HFFc6 (cell line): ENCODE measurements around the gene ZNF14. TPM values are rescaled to one million over a fixed set of nuclear protein-coding genes. Genes with fewer than 3 reads are reported as not detected.

Experiments
- DNase-seq: peaks from one replicate; pipeline ENCODE4 v3.0.0-alpha.2; 2018
- H3K27ac Mint-ChIP-seq: 2 replicates; pipeline ENCODE4 v1.8.0; 2020; ENCODE audit warnings: mild to moderate bottlenecking, mixed read lengths
- H3K27me3 Mint-ChIP-seq: 2 replicates; pipeline ENCODE4 v1.8.0; 2021; ENCODE audit warnings: mild to moderate bottlenecking, moderate library complexity, mixed read lengths; ENCODE audit not compliant: insufficient read depth
- H3K36me3 Mint-ChIP-seq: 2 replicates; pipeline ENCODE4 v1.8.0; 2021; ENCODE audit warnings: low read depth, mixed read lengths
- H3K4me1 Mint-ChIP-seq: 2 replicates; pipeline ENCODE4 v1.8.0; 2020; ENCODE audit warnings: low read depth, mixed read lengths
- H3K4me3 Mint-ChIP-seq: 2 replicates; pipeline ENCODE4 v1.8.0; 2020; ENCODE audit warnings: mild to moderate bottlenecking, moderate library complexity, mixed read lengths
- H3K9me3 Mint-ChIP-seq: 2 replicates; pipeline ENCODE4 v1.8.0; 2020; ENCODE audit warnings: mild to moderate bottlenecking, mixed read lengths
- total RNA-seq, 6 experiments: library from RNA; stranded (reverse); fragmentation: NEBNext Ultra II Directional; extraction: Animal tissue kit (Norgen Biotek cat#: 25700); gene quantifications; 2 replicates in 1 of 6; 3 replicates in 5 of 6; pipeline ENCODE4 v1.2.3, GENCODE V29; 2021
- TF ChIP-seq, protein P1 (sequence below): fragments of 200-600 bp; sonication (generic); IDR thresholded peaks from 2 replicates; pipeline ENCODE4 v1.5.0; 2021; ENCODE audit warnings: antibody characterized with exemption, mild to moderate bottlenecking

The ZNF14 gene
- total RNA-seq, 6 experiments from 2014 or later, result 2.2 to 3.1 (median 2.8) TPM

GRCh38 chr19:19748249-19748938 lies 15.5 kb upstream of the ZNF14 start:
- no peak overlapping the region for H3K4me3 Mint-ChIP-seq
- H3K27me3 Mint-ChIP-seq, result no peaks in the 10 kb centered on the region
- no peak for DNase-seq
- H3K36me3 Mint-ChIP-seq, result 0 out of 2 replicates have a peak, but pooled peaks cover 4% of the 10 kb centered on the region
- H3K4me1 Mint-ChIP-seq, result no peaks in the 10 kb centered on the region
- H3K9me3 Mint-ChIP-seq, result peaks cover 39% of the 10 kb centered on the region
- no peak overlapping the region for H3K27ac Mint-ChIP-seq
- TF ChIP-seq, protein P1, sequence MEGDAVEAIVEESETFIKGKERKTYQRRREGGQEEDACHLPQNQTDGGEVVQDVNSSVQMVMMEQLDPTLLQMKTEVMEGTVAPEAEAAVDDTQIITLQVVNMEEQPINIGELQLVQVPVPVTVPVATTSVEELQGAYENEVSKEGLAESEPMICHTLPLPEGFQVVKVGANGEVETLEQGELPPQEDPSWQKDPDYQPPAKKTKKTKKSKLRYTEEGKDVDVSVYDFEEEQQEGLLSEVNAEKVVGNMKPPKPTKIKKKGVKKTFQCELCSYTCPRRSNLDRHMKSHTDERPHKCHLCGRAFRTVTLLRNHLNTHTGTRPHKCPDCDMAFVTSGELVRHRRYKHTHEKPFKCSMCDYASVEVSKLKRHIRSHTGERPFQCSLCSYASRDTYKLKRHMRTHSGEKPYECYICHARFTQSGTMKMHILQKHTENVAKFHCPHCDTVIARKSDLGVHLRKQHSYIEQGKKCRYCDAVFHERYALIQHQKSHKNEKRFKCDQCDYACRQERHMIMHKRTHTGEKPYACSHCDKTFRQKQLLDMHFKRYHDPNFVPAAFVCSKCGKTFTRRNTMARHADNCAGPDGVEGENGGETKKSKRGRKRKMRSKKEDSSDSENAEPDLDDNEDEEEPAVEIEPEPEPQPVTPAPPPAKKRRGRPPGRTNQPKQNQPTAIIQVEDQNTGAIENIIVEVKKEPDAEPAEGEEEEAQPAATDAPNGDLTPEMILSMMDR, result no peak

- Mint-ChIP-seq H3K9me3 (peaks cover 35% of the 10 kb centered on the region), H3K4me1 (no peaks in the 10 kb centered on the region), H3K4me3 (no peak overlapping the region), H3K27ac (no peak overlapping the region), H3K36me3 (no peaks in the 10 kb centered on the region), H3K27me3 (peaks cover 2% of the 10 kb centered on the region; the same call in 1 of the 2 replicates)
- TF ChIP-seq, protein P1, result no peak
- DNase-seq, result no peak
Measured at GRCh38 chr19:19747357-19748220, 14.7 kb upstream of the ZNF14 start.

GRCh38 chr19:19746286-19747213 lies 13.6 kb upstream of the ZNF14 start:
- Mint-ChIP-seq H3K27ac (no peak overlapping the region), H3K9me3 (peaks cover 31% of the 10 kb centered on the region), H3K36me3 (no peaks in the 10 kb centered on the region), H3K27me3 (peaks cover 2% of the 10 kb centered on the region; the same call in 1 of the 2 replicates), H3K4me1 (no peaks in the 10 kb centered on the region), H3K4me3 (no peak overlapping the region)
- TF ChIP-seq, protein P1, result no peak
- no peak for DNase-seq

GRCh38 chr19:19745496-19746285 lies 12.8 kb upstream of the ZNF14 start:
- Mint-ChIP-seq H3K9me3 (peaks cover 22% of the 10 kb centered on the region), H3K4me3 (no peak overlapping the region), H3K27me3 (peaks cover 2% of the 10 kb centered on the region; the same call in 1 of the 2 replicates), H3K36me3 (no peaks in the 10 kb centered on the region), H3K4me1 (no peaks in the 10 kb centered on the region), H3K27ac (no peak overlapping the region)
- TF ChIP-seq, protein P1, result no peak
- no peak for DNase-seq
